HG02973 (cell line): ENCODE results near the gene BTG2.

Experiments
- ATAC-seq: cut with Tn5 transposase; IDR thresholded peaks from one replicate; pipeline ENCODE4 v1.9.1; 2021; ENCODE audit warnings: moderate library complexity; ENCODE audit not compliant: unreplicated experiment

The BTG2 gene

DNA sequence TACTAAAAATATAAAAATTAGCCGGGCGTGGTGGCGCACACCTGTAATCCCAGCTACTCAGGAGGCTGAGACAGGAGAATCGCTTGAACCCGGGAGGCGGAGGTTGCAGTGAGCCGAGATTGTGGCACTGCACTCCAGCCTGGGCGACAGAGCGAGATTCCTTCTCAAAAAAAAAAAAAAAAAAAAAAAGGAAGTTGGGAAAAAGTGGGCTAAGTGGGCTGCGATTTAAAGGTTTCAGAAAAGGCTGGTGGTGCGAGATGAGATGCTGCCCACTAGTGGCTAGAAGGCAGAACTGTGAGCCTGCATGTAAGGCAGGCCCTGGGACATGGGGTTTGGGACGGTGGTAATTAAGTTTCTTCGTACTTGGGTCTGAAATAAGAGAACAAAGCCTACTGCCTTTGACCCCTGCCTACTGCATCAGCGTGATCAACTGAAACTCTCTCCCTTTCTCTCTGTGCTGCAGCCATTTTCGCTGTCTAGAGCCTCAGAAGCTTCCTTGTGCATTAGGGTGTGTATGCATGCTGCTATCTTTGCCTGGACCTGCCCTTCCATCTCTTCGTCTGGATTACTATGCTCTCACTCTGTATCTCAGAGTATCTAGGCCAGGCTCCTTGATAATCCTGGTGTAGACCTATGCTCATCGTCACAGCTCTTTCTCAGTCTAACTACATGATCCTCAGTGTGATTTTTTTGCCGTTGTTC is 33.2 kb downstream of the BTG2 start:
- ATAC-seq = no peak

DNA sequence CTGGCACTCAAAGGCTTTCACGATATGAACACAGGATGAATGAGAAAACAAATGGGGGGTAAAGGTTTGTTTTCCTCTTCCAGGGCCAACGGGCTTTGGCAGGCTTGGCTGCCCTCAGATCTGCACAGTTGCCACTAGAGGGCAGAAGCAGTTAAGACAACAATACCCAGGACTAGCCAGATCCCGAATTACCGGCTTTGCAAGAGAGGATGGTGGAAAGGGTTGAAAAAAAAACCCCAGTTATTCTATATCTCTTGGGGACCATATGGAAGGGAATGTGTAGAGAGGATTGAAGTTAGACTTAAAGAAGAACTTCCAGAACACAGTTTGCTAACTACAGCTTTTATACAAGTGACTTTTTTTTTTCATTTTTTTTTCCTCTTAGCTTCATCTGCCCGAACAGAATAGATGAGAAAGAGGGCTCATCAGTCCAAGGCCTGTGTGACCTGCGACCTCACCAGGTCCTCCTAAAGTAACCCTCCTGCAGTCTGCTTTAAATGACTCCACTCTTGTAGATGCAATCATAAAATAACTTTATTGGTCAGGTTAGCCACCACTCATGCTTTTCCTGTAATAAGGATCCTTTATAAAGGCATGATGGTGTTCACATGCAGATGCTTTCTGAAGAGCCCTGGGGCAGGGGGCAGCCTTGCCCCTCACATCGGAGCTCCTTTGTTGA is 34.9 kb downstream of the BTG2 start:
- no peak for ATAC-seq

DNA sequence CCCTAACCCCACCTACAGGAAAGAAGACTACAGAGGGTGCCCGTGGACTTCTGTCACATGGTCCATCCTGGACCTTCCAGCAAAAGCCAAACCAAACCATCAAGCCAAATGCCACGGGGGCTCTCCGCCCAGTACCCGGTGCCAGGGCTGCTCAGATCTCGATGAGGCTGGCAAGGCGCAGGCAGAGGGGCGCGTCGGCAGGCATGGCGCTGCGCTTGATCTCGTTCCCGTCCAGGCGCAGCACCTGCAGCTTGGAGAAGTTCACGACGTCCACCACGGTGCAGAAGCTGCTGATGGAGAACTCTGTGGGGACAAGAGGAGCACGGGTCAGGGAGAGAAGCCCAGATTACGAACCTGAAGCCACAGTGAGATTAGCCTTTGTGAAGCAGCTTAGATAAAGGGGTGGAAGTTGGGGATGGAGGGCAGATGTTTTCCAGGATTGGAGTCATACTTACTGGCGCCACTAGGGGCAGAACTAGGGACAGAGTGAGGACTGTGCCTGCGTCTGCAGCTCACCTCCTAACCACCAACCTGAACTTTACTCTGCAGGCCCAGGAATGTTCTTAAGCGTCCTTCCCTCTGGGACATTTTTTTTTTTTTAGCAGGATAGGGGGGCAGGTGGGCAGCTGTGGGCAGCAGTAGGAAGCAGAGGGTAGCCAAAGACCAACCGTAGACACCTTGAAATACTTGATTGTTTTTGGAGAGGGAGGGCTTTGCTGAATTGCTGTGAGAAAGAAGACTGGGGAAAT is 37.0 kb downstream of the BTG2 start:
- no peak for ATAC-seq

DNA sequence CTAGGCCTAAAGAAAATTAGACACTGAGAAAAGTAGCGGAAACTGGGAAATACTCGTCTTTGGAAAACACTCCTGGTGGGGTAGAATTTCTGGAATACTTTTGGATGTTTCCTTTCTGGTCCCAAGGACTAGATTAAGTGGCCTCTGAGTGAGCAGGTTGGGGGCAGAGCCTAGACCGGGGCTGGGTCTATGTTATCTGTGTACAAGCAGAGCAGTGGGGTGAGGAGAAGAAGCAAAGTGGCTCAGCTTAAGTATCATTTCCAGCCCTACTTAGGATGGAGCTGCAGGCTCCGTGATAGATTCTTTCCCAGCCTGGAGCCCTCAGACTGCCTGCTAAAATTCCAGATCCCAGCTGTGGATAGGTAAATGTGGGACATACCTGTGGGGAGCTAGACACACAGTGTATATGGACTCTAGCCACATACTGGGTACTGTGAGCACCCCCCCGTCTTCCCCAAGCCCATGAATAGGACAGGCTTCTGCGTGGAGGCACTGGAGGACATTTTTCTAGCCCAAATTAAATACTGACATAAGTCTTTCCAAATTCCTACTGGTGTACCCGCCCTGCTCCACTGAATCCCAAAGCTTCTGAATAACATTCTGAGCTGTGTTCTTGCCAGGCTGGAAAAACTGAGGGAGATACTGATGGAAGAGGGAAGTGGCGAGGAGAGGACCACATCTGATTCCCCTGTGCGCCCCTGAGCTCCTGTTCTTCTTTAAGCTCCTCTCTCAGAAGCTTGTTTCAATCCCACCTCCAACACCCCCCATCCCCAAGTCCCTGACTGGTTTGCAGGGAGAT is 38.8 kb downstream of the BTG2 start:
- ATAC-seq = no peak

DNA sequence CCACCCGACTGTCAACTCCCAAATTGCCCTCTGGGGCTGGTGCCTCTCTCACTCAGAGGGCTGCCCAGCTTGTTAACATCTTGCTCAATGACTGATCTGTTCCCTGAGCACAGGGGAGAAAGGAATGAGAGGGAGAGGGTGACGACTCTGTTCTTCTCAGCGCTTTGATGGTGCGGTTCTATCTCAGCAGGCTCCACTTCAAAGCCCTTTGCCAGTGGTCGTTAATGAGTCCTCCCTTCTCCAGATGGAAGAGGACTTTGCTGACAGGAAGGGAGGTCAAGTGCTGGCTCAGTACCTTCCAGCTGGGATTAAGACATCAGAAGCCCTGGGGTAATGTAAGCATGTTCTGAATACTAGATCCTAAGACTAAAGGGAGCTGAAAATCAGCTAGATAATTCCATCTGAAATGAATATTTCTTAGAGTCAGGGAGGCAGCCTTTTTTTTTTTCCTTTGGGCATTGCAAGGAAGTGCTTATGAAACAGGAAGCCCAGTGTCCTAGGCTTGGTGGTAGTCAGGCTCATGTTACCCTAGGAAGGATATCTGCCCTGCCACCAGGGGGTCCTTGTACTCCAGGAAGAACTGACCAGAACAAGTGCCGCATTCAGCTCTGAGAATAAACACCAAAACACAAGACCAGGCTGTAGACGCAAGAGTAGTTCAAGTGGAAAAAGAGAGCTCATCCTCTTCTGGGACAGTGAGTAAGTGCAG is 40.9 kb downstream of the BTG2 start:
- no peak for ATAC-seq

DNA sequence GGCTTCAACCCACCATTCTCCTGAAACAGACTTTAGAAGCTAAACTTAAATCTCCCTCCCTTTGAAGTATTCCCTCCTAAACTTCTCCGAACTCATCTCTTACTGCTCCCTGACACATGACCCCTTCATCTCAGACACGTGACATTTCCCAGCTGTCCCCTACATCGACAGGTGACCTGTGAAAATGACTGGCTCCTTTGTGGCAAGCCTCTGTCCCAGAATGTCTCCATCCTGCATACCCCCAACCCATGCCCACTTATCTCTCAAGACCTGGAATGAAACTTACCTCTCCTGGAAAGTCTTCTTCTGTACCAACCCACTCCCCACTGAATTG is 41.4 kb downstream of the BTG2 start:
- no peak for ATAC-seq

DNA sequence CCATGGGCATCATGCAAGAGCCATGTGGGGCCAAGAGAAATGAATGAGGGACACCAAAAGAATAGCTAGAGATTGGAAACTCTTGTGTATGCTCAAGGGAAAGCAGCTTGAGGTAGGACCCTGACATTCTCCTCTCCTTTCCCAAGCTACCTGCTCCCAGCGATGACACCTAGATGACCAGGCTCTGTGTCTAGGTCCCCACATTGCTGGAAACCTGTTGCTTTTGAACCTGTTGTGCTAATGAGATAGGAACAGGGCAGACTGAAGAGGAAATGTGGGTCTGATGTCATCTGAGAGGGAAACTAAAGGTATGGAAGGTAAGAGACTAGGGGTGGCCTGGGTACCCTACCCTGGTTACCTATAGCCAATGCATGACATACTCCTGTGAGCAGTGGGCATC is 43.8 kb downstream of the BTG2 start:
- no peak for ATAC-seq

DNA sequence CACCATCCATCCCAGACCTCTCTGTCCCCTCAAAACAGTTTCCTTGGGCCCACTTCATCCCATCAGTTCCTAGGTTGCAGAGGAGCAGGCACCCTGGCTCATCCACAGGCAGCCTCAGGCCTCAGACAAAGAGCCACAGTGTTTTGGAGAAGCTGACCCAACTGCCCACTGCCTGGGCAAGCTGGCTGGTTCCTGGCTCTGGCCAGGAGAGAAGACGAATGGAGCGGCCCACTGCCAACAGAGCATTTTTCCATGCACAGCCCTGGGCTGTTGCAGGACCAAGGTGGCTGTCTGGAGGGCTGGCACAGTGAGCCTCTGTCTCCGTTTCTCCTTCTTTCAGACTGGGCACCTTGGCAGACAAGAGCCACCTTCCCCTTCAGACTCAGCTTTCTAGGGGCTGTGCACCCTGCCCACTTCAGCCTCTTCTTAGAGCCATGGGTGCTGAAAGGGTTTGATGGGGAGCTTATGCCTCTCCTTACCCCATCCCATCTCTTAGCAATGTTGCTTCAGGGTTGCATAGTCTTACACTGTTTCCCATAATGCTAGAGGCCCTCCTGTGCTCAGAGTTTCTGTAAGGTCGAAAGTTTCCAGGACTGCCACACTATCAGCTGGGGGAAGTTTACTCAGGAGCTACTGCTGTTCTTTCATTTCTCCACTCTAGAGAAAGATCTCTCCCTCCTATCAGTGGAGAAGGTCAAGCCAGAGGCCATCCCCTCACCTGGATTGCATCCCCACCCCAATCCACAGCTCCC is 44.6 kb downstream of the BTG2 start:
- ATAC-seq = no peak

DNA sequence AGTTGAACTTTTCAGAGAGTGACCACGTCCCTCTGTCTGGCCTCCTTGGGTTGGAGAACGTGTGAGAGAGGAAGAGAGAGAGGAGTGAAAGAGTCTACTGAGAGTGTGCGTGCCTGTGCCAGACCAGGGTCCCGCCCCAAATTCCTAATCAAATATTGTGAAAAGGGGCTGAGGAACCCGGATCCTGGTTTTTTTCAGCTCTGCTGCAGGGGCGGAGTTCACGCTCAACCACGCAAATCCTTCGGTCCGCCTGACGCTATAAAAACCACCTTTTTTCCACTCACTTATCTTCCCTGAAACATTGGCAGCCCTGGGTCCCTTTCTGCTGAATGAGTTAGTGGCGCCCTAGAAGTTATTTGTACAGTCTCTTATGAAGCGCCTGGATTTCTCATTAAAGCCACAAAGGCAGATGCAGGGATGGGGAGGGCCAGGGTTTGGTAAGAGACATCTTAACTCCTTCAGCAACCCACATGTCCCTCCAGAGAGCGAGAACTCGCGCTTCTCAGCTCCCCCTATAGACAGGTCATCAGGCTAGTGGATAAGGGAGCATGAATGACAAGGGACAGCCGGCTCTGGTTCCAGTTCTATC is 45.8 kb downstream of the BTG2 start, which contains the start of gene FMOD:
Gene FMOD, minus strand, starts transcription at position 86 of the 589 bp plus-strand sequence. CDS start 2,852 bp downstream, outside the sequence.
- ATAC-seq = no peak

DNA sequence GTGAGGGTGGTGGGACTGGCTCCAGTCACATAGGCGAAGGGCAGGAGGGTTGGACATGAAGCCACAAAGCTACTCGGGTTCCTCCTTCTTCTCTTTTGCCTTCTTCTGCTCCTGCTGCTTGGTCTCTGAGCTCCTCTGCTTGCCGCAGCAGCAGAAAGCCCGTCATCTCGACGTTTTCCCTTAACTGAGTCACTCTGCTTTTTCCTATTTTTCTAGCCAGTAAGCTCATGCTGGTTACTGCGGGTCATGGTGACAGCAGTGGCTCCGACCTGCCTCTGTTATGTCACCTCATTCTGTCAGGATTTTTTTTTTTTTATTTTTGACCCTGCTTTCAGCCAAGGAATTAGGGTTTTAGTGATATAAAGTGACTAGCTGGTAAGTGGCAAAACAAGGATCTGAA is 48.2 kb downstream of the BTG2 start:
- ATAC-seq = no peak

DNA sequence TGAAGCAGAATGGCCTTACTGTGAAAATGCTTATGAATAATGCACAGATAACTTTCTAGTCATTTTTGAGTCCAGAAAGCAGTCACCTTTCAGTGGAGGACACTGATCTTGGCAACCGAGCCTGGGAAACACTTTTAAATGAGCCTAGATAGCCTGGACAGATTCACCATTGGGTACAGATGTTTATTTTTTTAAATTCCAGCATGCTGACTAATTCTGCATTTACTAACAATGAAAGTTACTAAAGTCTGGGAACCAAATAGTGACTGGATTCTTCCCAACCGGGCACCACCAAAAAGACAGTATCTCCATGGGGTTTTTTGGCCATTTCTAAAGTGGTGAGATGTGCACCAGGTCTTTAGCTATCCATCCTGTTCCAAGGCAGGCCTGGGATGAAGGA is 48.9 kb downstream of the BTG2 start:
- no peak for ATAC-seq

DNA sequence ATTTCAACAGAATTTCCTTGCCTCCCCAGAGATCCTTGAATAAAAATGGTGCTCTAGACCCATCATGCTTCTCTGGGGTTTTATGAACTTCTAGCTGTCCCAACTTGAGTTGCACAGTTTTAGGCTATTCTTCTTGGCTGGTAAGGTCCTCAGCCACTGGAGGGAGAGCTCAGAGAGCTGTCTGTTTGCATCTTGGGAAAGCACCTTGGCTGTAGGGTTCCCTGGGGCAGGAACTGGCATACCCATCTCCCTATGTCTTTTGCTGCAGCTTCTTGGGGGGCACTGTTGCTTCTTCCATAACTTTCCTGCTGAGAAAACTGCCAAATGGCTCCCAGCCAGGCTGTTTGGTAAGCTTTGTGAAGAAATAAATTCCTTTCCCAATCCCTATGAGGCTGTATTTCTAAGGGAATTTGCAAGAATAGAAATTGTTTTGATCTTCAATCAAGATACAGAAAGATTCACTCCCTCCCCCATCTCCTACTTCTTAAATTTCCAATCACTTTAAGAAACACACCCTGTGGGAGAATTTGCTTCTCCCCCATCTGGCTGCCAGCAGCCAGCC is 53.8 kb downstream of the BTG2 start:
- ATAC-seq = no peak
